Smooth muscle cell (in vitro differentiated cells): ENCODE measurements around the gene ITLN1. TPM values are rescaled to one million over a fixed set of nuclear protein-coding genes. Genes with fewer than 3 reads are reported as not detected.
"Not testable (repeated sequence)": the region's sequence is repeated elsewhere in the genome, so short reads cannot be mapped to it uniquely, and the experiment has no call there.

Experiments
- DNase-seq: peaks from one replicate; lab custom pipeline; 2025; ENCODE audit not compliant: unreplicated experiment; lab: John Stamatoyannopoulos, UW
- H2AFZ ChIP-seq: fragments of 200-600 bp; sonication (generic); 2 replicates; pipeline ENCODE4 v1.6.0; 2016; ENCODE audit warnings: antibody characterized with exemption, low read depth, mild to moderate bottlenecking
- H3F3A ChIP-seq: fragments of 200-600 bp; sonication (generic); 2 replicates; pipeline ENCODE4 v1.6.0; 2017; ENCODE audit warnings: antibody characterized with exemption, low read depth
- H3K27ac ChIP-seq: fragments of 200-600 bp; sonication (generic); 2 replicates; pipeline ENCODE4 v1.5.1; 2016; ENCODE audit warnings: low read depth, mild to moderate bottlenecking
- H3K27me3 ChIP-seq: fragments of 200-600 bp; sonication (generic); 2 replicates; pipeline ENCODE4 v1.6.1; 2016; ENCODE audit warnings: low read depth, mild to moderate bottlenecking
- H3K36me3 ChIP-seq: fragments of 200-600 bp; sonication (generic); 2 replicates; pipeline ENCODE4 v1.5.1; 2016; ENCODE audit warnings: low read depth
- H3K4me1 ChIP-seq: fragments of 200-600 bp; sonication (generic); 2 replicates; pipeline ENCODE4 v1.5.1; 2016; ENCODE audit warnings: low read depth
- H3K4me2 ChIP-seq: fragments of 200-600 bp; sonication (generic); 2 replicates; pipeline ENCODE4 v1.6.0; 2016; ENCODE audit warnings: mild to moderate bottlenecking
- H3K4me3 ChIP-seq: fragments of 200-600 bp; sonication (generic); 2 replicates; pipeline ENCODE4 v1.5.1; 2016; ENCODE audit warnings: mild to moderate bottlenecking
- H3K79me2 ChIP-seq: fragments of 200-600 bp; sonication (generic); 2 replicates; pipeline ENCODE4 v1.6.0; 2016; ENCODE audit warnings: low read depth, mild to moderate bottlenecking
- H3K9ac ChIP-seq: fragments of 200-600 bp; sonication (generic); 2 replicates; pipeline ENCODE4 v1.6.0; 2016; ENCODE audit warnings: low read depth
- H3K9me3 ChIP-seq: fragments of 200-600 bp; sonication (generic); replicated peaks from 2 replicates; pipeline ENCODE4 v1.5.1; 2016; ENCODE audit warnings: low read depth
- H4K20me1 ChIP-seq: fragments of 200-600 bp; sonication (generic); 2 replicates; pipeline ENCODE4 v1.6.0; 2016; ENCODE audit warnings: low read depth
- CTCF ChIP-seq: fragments of 200-600 bp; sonication (generic); IDR thresholded peaks from 2 replicates; pipeline ENCODE4 v1.5.1; 2017; ENCODE audit warnings: borderline replicate concordance, mild to moderate bottlenecking, antibody characterized with exemption; ENCODE audit not compliant: insufficient read depth, poor library complexity, severe bottlenecking
- WGBS: methylation state at CpG from one replicate; pipeline ENCODE4 v1.1.7; 2016; ENCODE audit warnings: low lambda C conversion rate; 5-methylcytosine and 5-hydroxymethylcytosine counted together
- polyA plus RNA-seq: library from polyadenylated mRNA; unstranded; fragments of >200 nt; fragmentation: Nextera tagmentation; extraction: Ambion mirVana; gene quantifications from 2 replicates; pipeline ENCODE4 v1.2.1, GENCODE V29; 2016
- total RNA-seq: library from RNA; depleted of rRNA; stranded (reverse); fragments of >200 nt; gene quantifications from 2 replicates; pipeline ENCODE4 v1.2.3, GENCODE V29; 2014

ITLN1 gene
- total RNA-seq (not detected in 2 replicates), polyA plus RNA-seq (not detected in 2 replicates)

- WGBS, result 83% methylated on average over 5 of the region's 5 CpGs
- H3K4me1 ChIP-seq, result no peaks in the 10 kb centered on the region
- TF ChIP-seq CTCF, result no peak
- no peaks in the 10 kb centered on the region for H3K36me3 ChIP-seq
- H4K20me1 ChIP-seq, result no peaks in the 10 kb centered on the region
- no peaks in the 10 kb centered on the region for H3K79me2 ChIP-seq
- H3K9ac ChIP-seq, result no peak within 1 kb of the TSS
- no peaks in the 10 kb centered on the region for H3F3A ChIP-seq
- no peak for DNase-seq
- H3K27me3 ChIP-seq, result no peaks in the 10 kb centered on the region
- no peaks in the 10 kb centered on the region for H3K9me3 ChIP-seq
- no peak within 1 kb of the TSS for H2AFZ ChIP-seq
- H3K27ac ChIP-seq, result no peak within 1 kb of the TSS
- no peak within 1 kb of the TSS for H3K4me3 ChIP-seq
- no peak within 1 kb of the TSS for H3K4me2 ChIP-seq
Observed at GRCh38 chr1:160885042-160885441, at the start of gene ITLN1. ITLN1 (minus strand) TSS chr1:160885180; CDS start chr1:160884877, 303 bp downstream.

- not testable (repeated sequence) for H4K20me1 ChIP-seq, H3K4me3 ChIP-seq, H3K79me2 ChIP-seq, H3K9ac ChIP-seq, H3K9me3 ChIP-seq, H3K27ac ChIP-seq, DNase-seq, H3F3A ChIP-seq, H2AFZ ChIP-seq, H3K27me3 ChIP-seq, H3K36me3 ChIP-seq, H3K4me1 ChIP-seq, H3K4me2 ChIP-seq
- WGBS, result 96% methylated on average over 18 of the region's 31 CpGs
Observed at GRCh38 chr1:160933305-160933704, 48.3 kb upstream of the ITLN1 start.

- no peak overlapping the region for H3K27ac ChIP-seq
- H3K27me3 ChIP-seq, result no peaks in the 10 kb centered on the region
- H3K4me2 ChIP-seq, result no peak overlapping the region
- DNase-seq, result no peak
- H2AFZ ChIP-seq, result no peak overlapping the region
- H3K9me3 ChIP-seq, result no peaks in the 10 kb centered on the region
- H3K36me3 ChIP-seq, result no peaks in the 10 kb centered on the region
- H3K9ac ChIP-seq, result no peak overlapping the region
- no peaks in the 10 kb centered on the region for H3K79me2 ChIP-seq
- H3K4me3 ChIP-seq, result no peak overlapping the region
- H3K4me1 ChIP-seq, result no peaks in the 10 kb centered on the region
- TF ChIP-seq CTCF, result no peak
- no peaks in the 10 kb centered on the region for H3F3A ChIP-seq
- H4K20me1 ChIP-seq, result no peaks in the 10 kb centered on the region
- WGBS, result 87% methylated on average over 5 of the region's 5 CpGs
Observed at GRCh38 chr1:160925652-160926244, 40.8 kb upstream of the ITLN1 start.

- H3K4me1 ChIP-seq, result no peaks in the 10 kb centered on the region
- no peak overlapping the region for H2AFZ ChIP-seq
- no peak overlapping the region for H3K4me3 ChIP-seq
- DNase-seq, result no peak
- no peaks in the 10 kb centered on the region for H3F3A ChIP-seq
- no peaks in the 10 kb centered on the region for H3K36me3 ChIP-seq
- no peak overlapping the region for H3K27ac ChIP-seq
- TF ChIP-seq CTCF, result no peak
- no peak overlapping the region for H3K9ac ChIP-seq
- WGBS, result 94% methylated on average over 7 of the region's 7 CpGs
- H3K79me2 ChIP-seq, result no peaks in the 10 kb centered on the region
- no peaks in the 10 kb centered on the region for H3K27me3 ChIP-seq
- no peaks in the 10 kb centered on the region for H3K9me3 ChIP-seq
- no peak overlapping the region for H3K4me2 ChIP-seq
- H4K20me1 ChIP-seq, result no peaks in the 10 kb centered on the region
Observed at GRCh38 chr1:160924791-160925651, 40.0 kb upstream of the ITLN1 start.
